ENCODE results near the gene FGF19. TPM values are rescaled to one million over a fixed set of nuclear protein-coding genes. Genes with fewer than 3 reads are reported as not detected.
A peak's percentile ranks its signal among the peaks of the same experiment; 100 is the strongest.

Gene FGF19
- total RNA-seq, 2 donors from 2014 or later: not detected

- H3K27ac ChIP-seq: no peak overlapping the region
- no peaks in the 10 kb centered on the region for H3K9me3 ChIP-seq
- WGBS, 2 donors: 52 to 53% methylated on average over 12 to 14 of the region's 14 CpGs
- H3K4me3 ChIP-seq: no peak overlapping the region
- H3K27me3 ChIP-seq: peaks cover 0 to 3% of the 10 kb centered on the region in 2 donors
- intact Hi-C loops (cut with DNase I): no loop called here
- H3K4me1 ChIP-seq: no peaks in the 10 kb centered on the region
- ATAC-seq (no peak), DNase-seq (no peak)
- no peaks in the 10 kb centered on the region for H3K36me3 ChIP-seq (replicated peaks in 1 of 2; ENCODE audit: insufficient read depth in 1 of 2, low read depth in 2 of 2)
- no peak for TF ChIP-seq POLR2A (IDR thresholded peaks at IDR 0.05)
- no peak for TF ChIP-seq CTCF (IDR thresholded peaks at IDR 0.05)
Measured at GRCh38 chr11:69721106-69721505, 17.3 kb upstream of the FGF19 start.

GRCh38 chr11:69718912-69719311 lies 15.1 kb upstream of the FGF19 start:
- DNase-seq (no peak), ATAC-seq (no peak)
- Histone ChIP-seq H3K36me3 (replicated peaks in 1 of 2; ENCODE audit: insufficient read depth in 1 of 2, low read depth in 2 of 2) (no peaks in the 10 kb centered on the region), H3K27ac (no peak overlapping the region), H3K4me1 (no peaks in the 10 kb centered on the region), H3K9me3 (no peaks in the 10 kb centered on the region), H3K27me3 (peaks cover 0 to 3% of the 10 kb centered on the region in 2 donors), H3K4me3 (no peak overlapping the region)
- TF ChIP-seq POLR2A (IDR thresholded peaks at IDR 0.05) (no peak), CTCF (IDR thresholded peaks at IDR 0.05) (no peak)
- intact Hi-C loops (cut with DNase I): no loop called here
- WGBS, 2 donors: 55 to 60% methylated on average over 1 to 8 of the region's 8 CpGs

GRCh38 chr11:69718147-69718546 lies 14.3 kb upstream of the FGF19 start:
- Histone ChIP-seq H3K9me3 (no peaks in the 10 kb centered on the region), H3K4me1 (no peaks in the 10 kb centered on the region), H3K27me3 (peaks cover 0 to 3% of the 10 kb centered on the region in 2 donors), H3K4me3 (no peak overlapping the region), H3K27ac (no peak overlapping the region), H3K36me3 (replicated peaks in 1 of 2; ENCODE audit: insufficient read depth in 1 of 2, low read depth in 2 of 2) (no peaks in the 10 kb centered on the region)
- no peak for TF ChIP-seq POLR2A (IDR thresholded peaks at IDR 0.05)
- TF ChIP-seq CTCF (IDR thresholded peaks at IDR 0.05): peak in 3 of 7 experiments; percentile 13 to 19 (median 14)
- DNase-seq: no peak
- intact Hi-C loops (cut with DNase I): no loop called here
- no peak for ATAC-seq
- WGBS, 2 donors: 4 to 11% methylated on average over 4 to 13 of the region's 13 CpGs

GRCh38 chr11:69716891-69717747 lies 13.3 kb upstream of the FGF19 start:
- H3K27ac ChIP-seq: no peak overlapping the region
- no peak overlapping the region for H3K4me3 ChIP-seq
- TF ChIP-seq CTCF (IDR thresholded peaks at IDR 0.05): no peak
- WGBS, 2 donors: 30 to 55% methylated on average over 4 to 5 of the region's 6 CpGs
- intact Hi-C loops (cut with DNase I): no loop called here
- H3K9me3 ChIP-seq: no peaks in the 10 kb centered on the region
- ATAC-seq (no peak), DNase-seq (no peak)
- H3K27me3 ChIP-seq: peaks cover 0 to 3% of the 10 kb centered on the region in 2 donors
- H3K4me1 ChIP-seq: no peaks in the 10 kb centered on the region
- H3K36me3 ChIP-seq (replicated peaks in 1 of 2; ENCODE audit: insufficient read depth in 1 of 2, low read depth in 2 of 2): no peaks in the 10 kb centered on the region

- no peak for ATAC-seq
- Histone ChIP-seq H3K9me3 (no peaks in the 10 kb centered on the region), H3K36me3 (replicated peaks in 1 of 2; ENCODE audit: insufficient read depth in 1 of 2, low read depth in 2 of 2) (no peaks in the 10 kb centered on the region), H3K27ac (no peak overlapping the region), H3K4me1 (no peaks in the 10 kb centered on the region), H3K4me3 (no peak overlapping the region), H3K27me3 (peaks cover 0 to 3% of the 10 kb centered on the region in 2 donors)
- 69% methylated on average over 11 of the region's 11 CpGs for WGBS, 2 donors
- TF ChIP-seq CTCF (IDR thresholded peaks at IDR 0.05): no peak
- TF ChIP-seq POLR2A (IDR thresholded peaks at IDR 0.05): no peak
- no peak for DNase-seq
- intact Hi-C loops (cut with DNase I): no loop called here
Measured at GRCh38 chr11:69716099-69716498, 12.3 kb upstream of the FGF19 start.

Data from body of pancreas (tissue), 4 donors.